BE2C (cell line): ENCODE results near the gene PEAR1.

Experiments
- DNase-seq: peaks from one replicate; pipeline ENCODE4 v3.0.0-alpha.2; 2020
- H3K27me3 ChIP-seq: fragments of 250-450 bp; sonication (Bioruptor Pico); 2 replicates; pipeline ENCODE4 v1.5.1; 2020; ENCODE audit warnings: mild to moderate bottlenecking
- H3K36me3 ChIP-seq: fragments of 250-450 bp; sonication (Bioruptor Pico); 2 replicates; pipeline ENCODE4 v1.5.1; 2020; ENCODE audit warnings: mild to moderate bottlenecking
- H3K4me1 ChIP-seq: fragments of 250-450 bp; sonication (Bioruptor Pico); 2 replicates; pipeline ENCODE4 v1.5.1; 2020
- H3K4me3 ChIP-seq: 2 replicates; pipeline ENCODE4 v1.5.1; 2011; ENCODE audit warnings: low read depth, low read length
- H3K9me3 ChIP-seq: fragments of 250-450 bp; sonication (Bioruptor Pico); 2 replicates; pipeline ENCODE4 v1.5.1; 2020
- TF ChIP-seq, protein P1 (sequence below): IDR thresholded peaks from 2 replicates; pipeline ENCODE4 v1.5.1; 2012; ENCODE audit warnings: mild to moderate bottlenecking, low read depth, low read length

PEAR1 gene

DNA sequence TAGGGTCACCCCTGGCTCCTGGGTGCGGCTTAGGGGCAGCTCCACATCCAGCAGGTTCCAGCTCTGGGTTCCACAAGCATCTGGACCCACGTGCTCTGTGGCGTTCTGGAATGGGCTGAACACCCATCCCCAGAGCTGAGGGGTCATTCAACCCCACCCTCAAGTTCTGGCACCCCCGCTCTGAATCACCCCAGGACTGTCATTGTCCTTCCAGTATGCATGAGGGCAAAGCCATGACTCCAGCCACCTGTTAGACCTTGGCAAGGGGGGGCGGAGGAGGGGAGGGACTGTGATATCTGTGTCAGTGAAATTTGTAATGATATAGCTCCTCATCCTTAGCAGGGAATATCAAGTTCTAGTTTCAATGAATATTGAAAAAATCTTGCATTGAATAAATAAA lies 46.9 kb upstream of the PEAR1 start:
- no peak for DNase-seq
- Histone ChIP-seq H3K36me3 (no peaks in the 10 kb centered on the region), H3K9me3 (no peaks in the 10 kb centered on the region), H3K4me1 (no peaks in the 10 kb centered on the region), H3K4me3 (no peak overlapping the region), H3K27me3 (no peaks in the 10 kb centered on the region)
- TF ChIP-seq, protein P1, sequence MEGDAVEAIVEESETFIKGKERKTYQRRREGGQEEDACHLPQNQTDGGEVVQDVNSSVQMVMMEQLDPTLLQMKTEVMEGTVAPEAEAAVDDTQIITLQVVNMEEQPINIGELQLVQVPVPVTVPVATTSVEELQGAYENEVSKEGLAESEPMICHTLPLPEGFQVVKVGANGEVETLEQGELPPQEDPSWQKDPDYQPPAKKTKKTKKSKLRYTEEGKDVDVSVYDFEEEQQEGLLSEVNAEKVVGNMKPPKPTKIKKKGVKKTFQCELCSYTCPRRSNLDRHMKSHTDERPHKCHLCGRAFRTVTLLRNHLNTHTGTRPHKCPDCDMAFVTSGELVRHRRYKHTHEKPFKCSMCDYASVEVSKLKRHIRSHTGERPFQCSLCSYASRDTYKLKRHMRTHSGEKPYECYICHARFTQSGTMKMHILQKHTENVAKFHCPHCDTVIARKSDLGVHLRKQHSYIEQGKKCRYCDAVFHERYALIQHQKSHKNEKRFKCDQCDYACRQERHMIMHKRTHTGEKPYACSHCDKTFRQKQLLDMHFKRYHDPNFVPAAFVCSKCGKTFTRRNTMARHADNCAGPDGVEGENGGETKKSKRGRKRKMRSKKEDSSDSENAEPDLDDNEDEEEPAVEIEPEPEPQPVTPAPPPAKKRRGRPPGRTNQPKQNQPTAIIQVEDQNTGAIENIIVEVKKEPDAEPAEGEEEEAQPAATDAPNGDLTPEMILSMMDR = no peak

DNA sequence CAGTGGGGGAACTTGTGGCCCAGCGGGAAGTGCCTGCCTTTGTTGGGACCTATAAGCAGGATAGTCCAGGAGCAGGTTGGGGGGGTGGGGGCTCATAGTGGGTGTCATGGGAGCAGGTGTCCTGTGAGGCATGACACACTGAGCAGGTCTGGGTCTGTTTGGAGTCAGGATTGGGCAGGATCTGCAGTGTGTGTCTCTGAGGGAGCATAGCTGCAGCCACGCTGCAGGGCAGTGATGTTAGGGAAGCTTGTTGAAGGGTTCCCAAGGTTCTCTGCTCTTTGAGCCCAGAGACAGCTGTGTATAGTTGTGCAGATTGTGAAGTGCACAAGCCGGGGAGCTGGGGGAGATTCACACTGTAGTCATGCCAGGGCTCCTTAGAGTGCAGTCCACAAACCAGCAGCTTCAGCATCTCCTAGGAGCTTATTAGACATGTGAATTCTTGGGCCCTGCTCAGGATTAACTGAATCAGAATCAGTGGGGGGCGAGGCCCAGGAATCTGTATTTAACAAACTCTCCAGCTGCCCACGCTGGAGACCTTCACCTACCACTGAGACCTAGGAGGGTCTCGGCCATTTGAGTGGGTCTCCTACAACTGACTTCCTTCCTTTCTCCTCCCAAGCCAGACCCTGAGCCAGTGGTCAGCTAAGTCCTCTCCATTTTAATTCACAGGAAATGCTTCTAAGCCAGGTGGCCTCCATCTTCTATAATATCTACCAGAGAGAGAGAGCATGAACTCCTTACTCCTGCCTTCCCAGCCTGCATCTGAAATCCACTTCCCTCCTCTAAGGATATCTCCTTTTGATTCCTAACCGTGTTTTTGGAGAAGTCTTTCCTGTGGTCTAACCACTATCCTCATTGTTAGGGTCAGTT lies 45.7 kb upstream of the PEAR1 start:
- no peak for DNase-seq
- TF ChIP-seq, protein P1 = no peak
- no peaks in the 10 kb centered on the region for H3K27me3 ChIP-seq
- H3K4me1 ChIP-seq = peaks cover 11% of the 10 kb centered on the region
- H3K4me3 ChIP-seq = no peak overlapping the region
- no peaks in the 10 kb centered on the region for H3K36me3 ChIP-seq
- no peaks in the 10 kb centered on the region for H3K9me3 ChIP-seq

DNA sequence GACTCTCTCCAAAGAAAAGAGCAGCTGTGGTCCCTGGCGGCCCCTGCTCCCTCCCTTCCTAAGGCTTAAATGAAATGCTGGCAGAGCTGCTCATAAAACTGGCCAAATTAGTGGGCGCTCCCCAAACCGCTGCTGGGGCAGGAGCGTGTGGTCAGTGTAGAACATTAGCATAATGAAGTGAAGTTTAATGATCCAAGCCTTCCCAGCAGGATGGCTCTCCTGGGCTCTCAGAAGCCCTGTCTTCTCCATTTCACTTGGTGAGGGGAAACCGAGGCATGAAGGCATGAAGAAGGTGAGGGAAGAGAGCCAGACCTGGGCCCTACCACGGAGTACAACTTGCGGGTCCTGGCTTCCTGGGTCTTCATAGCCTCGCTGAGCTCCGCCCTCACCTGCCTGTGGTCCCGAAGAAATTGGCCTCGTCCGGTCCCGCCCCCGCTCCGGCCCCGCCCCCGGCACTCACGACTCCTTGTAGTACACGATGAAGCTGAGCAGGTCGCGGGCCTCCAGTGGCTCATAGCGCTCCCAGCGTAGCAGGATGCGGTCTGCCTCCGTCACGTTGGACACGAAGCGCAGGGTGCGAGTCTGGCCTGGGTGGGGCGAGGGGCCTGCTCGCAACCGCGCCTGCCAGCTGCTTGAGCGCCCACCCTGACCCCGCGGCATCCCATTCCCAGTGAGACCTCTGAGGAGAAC lies 44.9 kb upstream of the PEAR1 start:
- TF ChIP-seq, protein P1 = no peak
- no peak overlapping the region for H3K4me3 ChIP-seq
- H3K9me3 ChIP-seq = no peaks in the 10 kb centered on the region
- H3K27me3 ChIP-seq = no peaks in the 10 kb centered on the region
- DNase-seq = no peak
- H3K36me3 ChIP-seq = no peaks in the 10 kb centered on the region
- peaks cover 15% of the 10 kb centered on the region for H3K4me1 ChIP-seq

DNA sequence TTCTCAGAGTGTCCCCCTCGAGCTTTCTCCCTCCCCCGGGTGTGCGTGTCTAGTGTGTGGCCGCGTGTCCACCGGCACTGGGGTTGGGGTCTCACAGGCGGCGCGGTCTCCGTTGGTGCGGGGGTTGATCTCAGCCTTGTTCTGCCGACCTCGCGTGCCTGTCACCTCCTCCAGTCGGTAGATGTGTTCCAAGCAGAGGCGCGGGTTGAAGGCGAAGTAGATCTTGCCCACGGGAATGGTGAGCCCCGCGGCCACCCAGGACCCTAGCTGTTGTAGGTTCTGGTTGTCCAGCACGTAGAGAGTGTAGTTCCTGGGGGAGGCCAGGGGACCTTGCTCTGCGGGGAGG lies 44.4 kb upstream of the PEAR1 start:
- no peaks in the 10 kb centered on the region for H3K27me3 ChIP-seq
- H3K9me3 ChIP-seq = no peaks in the 10 kb centered on the region
- TF ChIP-seq, protein P1 = no peak
- no peaks in the 10 kb centered on the region for H3K36me3 ChIP-seq
- peaks cover 15% of the 10 kb centered on the region for H3K4me1 ChIP-seq
- DNase-seq = no peak
- H3K4me3 ChIP-seq = no peak overlapping the region

DNA sequence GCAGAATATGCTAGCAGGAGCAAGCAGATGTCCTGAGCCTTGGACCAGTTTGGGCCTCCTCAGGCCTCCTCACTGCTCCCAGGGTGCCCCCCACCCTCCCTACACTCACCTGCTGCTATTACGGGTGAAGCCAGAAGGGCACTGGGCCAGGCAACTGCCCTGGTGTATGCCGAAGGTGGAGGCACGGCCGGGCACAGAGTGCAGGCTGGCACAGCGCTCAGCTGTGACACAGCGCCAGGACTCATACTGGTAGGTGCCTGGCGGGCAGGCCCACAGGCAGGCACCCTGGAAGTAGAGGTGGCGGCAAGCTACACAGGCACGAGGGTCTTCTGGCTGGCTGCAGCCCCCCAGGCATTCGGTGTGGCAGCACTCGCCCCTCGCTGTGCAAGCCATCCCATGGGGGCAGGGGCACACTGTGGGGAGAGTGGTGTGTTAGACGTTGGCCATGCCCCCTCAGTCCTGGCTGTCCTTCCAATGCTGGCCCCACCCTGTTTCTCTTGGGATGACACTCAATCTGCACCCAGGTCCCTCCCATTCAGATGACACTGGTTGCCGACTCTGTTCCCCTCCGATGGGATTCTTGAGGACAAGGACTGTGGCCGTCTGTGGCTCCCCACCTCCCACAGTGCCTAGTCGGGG lies 41.6 kb upstream of the PEAR1 start:
- peaks cover 23% of the 10 kb centered on the region for H3K4me1 ChIP-seq
- H3K4me3 ChIP-seq = no peak overlapping the region
- TF ChIP-seq, protein P1 = no peak
- H3K27me3 ChIP-seq = no peaks in the 10 kb centered on the region
- no peaks in the 10 kb centered on the region for H3K36me3 ChIP-seq
- no peaks in the 10 kb centered on the region for H3K9me3 ChIP-seq
- no peak for DNase-seq

DNA sequence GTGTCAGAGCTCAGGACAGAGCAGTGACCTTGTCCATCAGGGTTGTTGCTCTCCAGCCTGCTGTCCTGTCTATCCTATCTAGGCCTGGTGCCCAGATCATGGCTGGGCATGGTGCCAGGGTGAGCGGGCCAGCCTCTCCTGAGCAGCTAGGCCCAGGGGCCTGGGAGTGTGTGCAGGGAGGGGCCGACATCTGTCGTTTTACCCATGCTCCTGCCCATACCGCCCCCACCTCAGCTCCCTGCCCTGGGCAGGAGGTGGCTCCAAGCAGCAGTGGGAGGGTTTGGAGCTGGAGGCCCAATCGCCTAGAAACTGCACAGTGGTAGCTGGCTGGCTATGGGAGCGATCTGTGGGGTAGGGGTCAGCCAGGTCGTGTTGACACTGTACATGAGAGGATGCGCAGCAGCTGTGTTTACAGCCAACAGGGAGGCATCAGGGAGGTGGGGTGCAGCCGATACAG lies 41.1 kb upstream of the PEAR1 start:
- Histone ChIP-seq H3K36me3 (no peaks in the 10 kb centered on the region), H3K4me1 (peaks cover 28% of the 10 kb centered on the region), H3K27me3 (no peaks in the 10 kb centered on the region), H3K4me3 (no peak overlapping the region), H3K9me3 (no peaks in the 10 kb centered on the region)
- peak; percentile 84 for DNase-seq
- TF ChIP-seq, protein P1 = no peak
